Measurements from ENCODE around the gene NDUFS6.

NDUFS6 gene

GRCh38 chr5:1857256-1857600 lies 56.0 kb downstream of the NDUFS6 start:
- no peak for DNase-seq

GRCh38 chr5:1858436-1858835 lies 57.2 kb downstream of the NDUFS6 start:
- no peak for DNase-seq

- DNase-seq = no peak
Observed at GRCh38 chr5:1859099-1859498, 57.9 kb downstream of the NDUFS6 start.

GRCh38 chr5:1860021-1860610 lies 58.9 kb downstream of the NDUFS6 start:
- DNase-seq = no peak

GRCh38 chr5:1860949-1861348 lies 59.7 kb downstream of the NDUFS6 start:
- no peak for DNase-seq

- DNase-seq = no peak
Observed at GRCh38 chr5:1864896-1865440, 63.8 kb downstream of the NDUFS6 start.

- no peak for DNase-seq
Observed at GRCh38 chr5:1865486-1865885, 64.3 kb downstream of the NDUFS6 start.
